Measurements from ENCODE around the gene FGA.

DNA sequence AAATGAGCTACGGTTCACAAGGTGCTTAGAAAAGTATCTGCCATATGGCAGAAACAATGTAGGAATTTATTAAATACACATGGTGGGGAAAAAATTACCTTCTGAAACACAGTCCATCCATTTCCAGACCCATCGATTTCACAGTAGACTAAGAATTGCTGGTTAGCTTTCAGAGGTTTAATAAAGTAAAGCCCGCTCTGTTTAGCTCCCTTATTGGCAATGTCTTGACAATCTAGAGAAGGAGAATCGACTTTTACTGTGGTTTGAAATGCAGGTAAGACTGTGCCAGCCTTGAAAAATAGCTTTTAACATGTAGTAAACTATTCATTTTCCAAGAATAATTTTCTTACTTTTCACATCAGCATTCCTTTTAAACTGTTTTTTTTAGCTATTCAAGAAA, 19.0 kb upstream of the FGA start:
- no peak for TF ChIP-seq ZFX (IDR thresholded peaks at IDR 0.05; ENCODE audit: borderline replicate concordance)
- TF ChIP-seq, protein P1, sequence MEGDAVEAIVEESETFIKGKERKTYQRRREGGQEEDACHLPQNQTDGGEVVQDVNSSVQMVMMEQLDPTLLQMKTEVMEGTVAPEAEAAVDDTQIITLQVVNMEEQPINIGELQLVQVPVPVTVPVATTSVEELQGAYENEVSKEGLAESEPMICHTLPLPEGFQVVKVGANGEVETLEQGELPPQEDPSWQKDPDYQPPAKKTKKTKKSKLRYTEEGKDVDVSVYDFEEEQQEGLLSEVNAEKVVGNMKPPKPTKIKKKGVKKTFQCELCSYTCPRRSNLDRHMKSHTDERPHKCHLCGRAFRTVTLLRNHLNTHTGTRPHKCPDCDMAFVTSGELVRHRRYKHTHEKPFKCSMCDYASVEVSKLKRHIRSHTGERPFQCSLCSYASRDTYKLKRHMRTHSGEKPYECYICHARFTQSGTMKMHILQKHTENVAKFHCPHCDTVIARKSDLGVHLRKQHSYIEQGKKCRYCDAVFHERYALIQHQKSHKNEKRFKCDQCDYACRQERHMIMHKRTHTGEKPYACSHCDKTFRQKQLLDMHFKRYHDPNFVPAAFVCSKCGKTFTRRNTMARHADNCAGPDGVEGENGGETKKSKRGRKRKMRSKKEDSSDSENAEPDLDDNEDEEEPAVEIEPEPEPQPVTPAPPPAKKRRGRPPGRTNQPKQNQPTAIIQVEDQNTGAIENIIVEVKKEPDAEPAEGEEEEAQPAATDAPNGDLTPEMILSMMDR (IDR thresholded peaks at IDR 0.05), result no peak

Measured in 22Rv1 (cell line).